HepG2 (cell line): ENCODE data around the gene NACC2. TPM values are rescaled to one million over a fixed set of nuclear protein-coding genes. Genes with fewer than 3 reads are reported as not detected.

Source experiments
- AHR ChIP-seq: IDR thresholded peaks from 2 replicates; pipeline ENCODE4 v1.6.1; 2018; ENCODE audit warnings: missing genetic modification reagents, missing compliant biosample characterization
- ATF7-NPFF ChIP-seq: sonication (generic); formaldehyde crosslinking; IDR thresholded peaks from 2 replicates; pipeline ENCODE4 v1.8.1; 2023; ENCODE audit warnings: mild to moderate bottlenecking, low read depth, missing genetic modification reagents, moderate library complexity
- HDAC6 ChIP-seq: fragments of 200-600 bp; sonication (generic); IDR thresholded peaks from 2 replicates; pipeline ENCODE4 v1.7.0; 2017; ENCODE audit warnings: mild to moderate bottlenecking, antibody characterized with exemption, low read length, low read depth
- JDP2 ChIP-seq: sonication (generic); formaldehyde crosslinking; IDR thresholded peaks from 2 replicates; pipeline ENCODE4 v1.8.1; 2022; ENCODE audit warnings: missing genetic modification reagents, borderline replicate concordance
- KDM3A ChIP-seq: IDR thresholded peaks from 2 replicates; pipeline ENCODE4 v1.6.1; 2018; ENCODE audit warnings: low read depth, missing compliant biosample characterization
- KDM4B ChIP-seq: sonication (generic); formaldehyde crosslinking; IDR thresholded peaks from 2 replicates; pipeline ENCODE4 v1.4.0; 2020; ENCODE audit warnings: missing genetic modification reagents
- NR2F6 ChIP-seq, 2 experiments: IDR thresholded peaks; 2 replicates each; pipeline ENCODE4 v1.6.1; 2016; ENCODE audit warnings: antibody characterized with exemption in 1 of 2, mild to moderate bottlenecking in 1 of 2
- RBAK ChIP-seq: sonication (generic); formaldehyde crosslinking; IDR thresholded peaks from 2 replicates; pipeline ENCODE4 v1.5.1; 2020; ENCODE audit warnings: mild to moderate bottlenecking, missing genetic modification reagents
- THYN1 ChIP-seq: sonication (generic); formaldehyde crosslinking; IDR thresholded peaks from 2 replicates; pipeline ENCODE4 v1.8.1; 2023; ENCODE audit warnings: low read depth, mild to moderate bottlenecking, moderate library complexity, missing genetic modification reagents, borderline replicate concordance
- ZNF225 ChIP-seq: sonication (generic); formaldehyde crosslinking; IDR thresholded peaks from 2 replicates; pipeline ENCODE4 v1.4.0; 2020; ENCODE audit warnings: mild to moderate bottlenecking, missing genetic modification reagents
- ZNF44 ChIP-seq: sonication (generic); formaldehyde crosslinking; IDR thresholded peaks from 2 replicates; pipeline ENCODE4 v1.5.1; 2020; ENCODE audit warnings: mild to moderate bottlenecking, missing genetic modification reagents
- ZNF766 ChIP-seq: sonication (generic); formaldehyde crosslinking; IDR thresholded peaks from 2 replicates; pipeline ENCODE4 v1.5.0; 2020; ENCODE audit warnings: missing genetic modification reagents, borderline replicate concordance
- ZNF776 ChIP-seq: sonication (generic); formaldehyde crosslinking; IDR thresholded peaks from 2 replicates; pipeline ENCODE4 v1.4.0; 2020; ENCODE audit warnings: mild to moderate bottlenecking, missing genetic modification reagents
- ZSCAN9 ChIP-seq: IDR thresholded peaks from 2 replicates; pipeline ENCODE4 v1.6.1; 2016; ENCODE audit warnings: borderline replicate concordance
- polyA plus RNA-seq, 8 experiments: library from polyadenylated mRNA; depleted of rRNA in 3 of 8; stranded (reverse) in 7 of 8; unstranded in 1 of 8; fragments of >200 nt; fragmentation: Illumina TruSeq in 4 of 8; extraction: Trizol in 4 of 8; gene quantifications; 2 replicates each; pipeline versions ENCODE4 v1.2.1 to v1.2.3, GENCODE V29; 2011 to 2016; ENCODE audit warnings: low read depth in 4 of 8, missing spikeins in 1 of 8, mixed read lengths in 1 of 8; ENCODE audit not compliant: insufficient read depth in 1 of 8
- total RNA-seq, 5 experiments: library from RNA; depleted of rRNA; stranded (reverse); fragments of >200 nt; fragmentation: Illumina TruSeq; extraction: Trizol; gene quantifications; 2 replicates each; pipeline ENCODE4 v1.2.3, GENCODE V29; 2016; ENCODE audit warnings: low read depth in 1 of 5
- TF ChIP-seq, protein P1 (sequence below): sonication (generic); formaldehyde crosslinking; IDR thresholded peaks from 2 replicates; pipeline ENCODE4 v1.8.0; 2022; ENCODE audit warnings: mild to moderate bottlenecking, missing genetic modification reagents
- TF ChIP-seq, protein P2 (sequence below), 2 experiments: sonication (generic) in 1 of 2; formaldehyde crosslinking in 1 of 2; IDR thresholded peaks; 2 replicates each; pipeline versions ENCODE4 v1.5.1 to v1.6.1; 2011 to 2020; ENCODE audit warnings: borderline replicate concordance in 1 of 2, low read depth in 1 of 2, low read length in 1 of 2, mild to moderate bottlenecking in 1 of 2, missing genetic modification reagents in 1 of 2, moderate library complexity in 1 of 2
- TF ChIP-seq, protein P3 (sequence below): sonication (generic); formaldehyde crosslinking; IDR thresholded peaks from 2 replicates; pipeline ENCODE4 v1.9.0; 2021; ENCODE audit warnings: missing genetic modification reagents, borderline replicate concordance
- TF ChIP-seq, protein P4 (sequence below): sonication (generic); formaldehyde crosslinking; IDR thresholded peaks from 2 replicates; pipeline ENCODE4 v1.4.0; 2020; ENCODE audit warnings: missing genetic modification reagents
- TF ChIP-seq, protein P5 (sequence below): sonication (generic); formaldehyde crosslinking; IDR thresholded peaks from 2 replicates; pipeline ENCODE4 v1.8.1; 2023; ENCODE audit warnings: mild to moderate bottlenecking, missing genetic modification reagents
- TF ChIP-seq, protein P6 (sequence below): sonication (generic); formaldehyde crosslinking; IDR thresholded peaks from 2 replicates; pipeline ENCODE4 v1.4.0; 2020; ENCODE audit warnings: missing genetic modification reagents, low read depth, mild to moderate bottlenecking, borderline replicate concordance

The NACC2 gene
- total and polyA plus RNA-seq, 2 of the 13 experiments (the other 11 are each of a cell fraction or from before 2014, with no cell fraction given): 5.9 to 12.3 TPM

DNA sequence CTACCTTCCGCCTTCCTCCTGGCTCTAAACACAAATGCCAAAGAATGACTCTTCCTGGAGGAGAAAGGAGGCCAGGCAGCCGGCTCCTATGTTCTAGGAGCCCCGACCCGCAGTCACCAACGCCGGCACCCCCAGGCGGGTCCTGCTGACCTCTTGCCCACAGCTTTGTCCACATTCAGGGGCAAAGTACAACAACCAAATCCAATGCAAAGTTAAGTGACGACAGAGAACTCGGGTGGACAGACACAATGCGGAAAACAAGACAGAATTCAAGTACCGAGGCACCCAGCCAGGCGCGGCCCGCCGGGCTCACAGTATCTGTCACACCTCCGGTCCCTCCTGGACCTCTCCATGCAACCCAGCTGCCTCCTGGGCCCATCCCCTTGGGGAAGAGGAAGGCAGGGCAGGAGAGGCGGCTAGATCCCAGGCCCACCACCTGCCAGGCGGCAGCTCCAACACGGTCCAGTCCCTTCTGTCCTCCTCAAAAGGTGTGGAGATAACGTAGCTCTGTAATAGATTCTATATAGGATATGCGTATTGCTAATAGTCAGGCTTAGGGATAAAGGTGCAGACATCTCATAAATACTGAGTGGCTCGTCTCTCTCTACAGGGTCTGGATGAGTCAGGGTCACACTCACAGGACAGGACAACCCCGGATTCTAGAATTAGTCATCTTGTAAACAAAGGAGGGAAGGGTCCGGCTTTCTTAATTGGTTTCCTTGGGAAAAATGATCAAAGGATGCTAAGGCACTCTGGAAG lies 87.0 kb downstream of the NACC2 start (continued):
- TF ChIP-seq NR2F6 (IDR thresholded peaks at IDR 0.05) (peak; percentile 76), NR2F6 (CRISPR knock-in tag; IDR thresholded peaks at IDR 0.05) (peak; percentile 79), KDM4B (CRISPR knock-in tag) (no peak; the same call in 1 of the 2 replicates), ATF7-NPFF (CRISPR knock-in tag) (no peak), AHR (CRISPR knock-in tag) (no peak), ZNF776 (CRISPR knock-in tag) (no peak), ZNF225 (CRISPR knock-in tag) (no peak), RBAK (CRISPR knock-in tag) (no peak), KDM3A (CRISPR knock-in tag) (no peak), ZSCAN9 (CRISPR knock-in tag) (0 out of 2 replicates have a peak, but pooled peaks have one; percentile 22), ZNF766 (CRISPR knock-in tag) (no peak), THYN1 (CRISPR knock-in tag) (no peak), ZNF44 (no peak), JDP2 (CRISPR knock-in tag) (no peak), HDAC6 (no peak)
- TF ChIP-seq, protein P1, sequence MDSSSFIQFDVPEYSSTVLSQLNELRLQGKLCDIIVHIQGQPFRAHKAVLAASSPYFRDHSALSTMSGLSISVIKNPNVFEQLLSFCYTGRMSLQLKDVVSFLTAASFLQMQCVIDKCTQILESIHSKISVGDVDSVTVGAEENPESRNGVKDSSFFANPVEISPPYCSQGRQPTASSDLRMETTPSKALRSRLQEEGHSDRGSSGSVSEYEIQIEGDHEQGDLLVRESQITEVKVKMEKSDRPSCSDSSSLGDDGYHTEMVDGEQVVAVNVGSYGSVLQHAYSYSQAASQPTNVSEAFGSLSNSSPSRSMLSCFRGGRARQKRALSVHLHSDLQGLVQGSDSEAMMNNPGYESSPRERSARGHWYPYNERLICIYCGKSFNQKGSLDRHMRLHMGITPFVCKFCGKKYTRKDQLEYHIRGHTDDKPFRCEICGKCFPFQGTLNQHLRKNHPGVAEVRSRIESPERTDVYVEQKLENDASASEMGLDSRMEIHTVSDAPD (CRISPR knock-in tag): 0 out of 2 replicates have a peak, but pooled peaks have one; percentile 32
- TF ChIP-seq, protein P2, sequence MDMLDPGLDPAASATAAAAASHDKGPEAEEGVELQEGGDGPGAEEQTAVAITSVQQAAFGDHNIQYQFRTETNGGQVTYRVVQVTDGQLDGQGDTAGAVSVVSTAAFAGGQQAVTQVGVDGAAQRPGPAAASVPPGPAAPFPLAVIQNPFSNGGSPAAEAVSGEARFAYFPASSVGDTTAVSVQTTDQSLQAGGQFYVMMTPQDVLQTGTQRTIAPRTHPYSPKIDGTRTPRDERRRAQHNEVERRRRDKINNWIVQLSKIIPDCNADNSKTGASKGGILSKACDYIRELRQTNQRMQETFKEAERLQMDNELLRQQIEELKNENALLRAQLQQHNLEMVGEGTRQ (IDR thresholded peaks at IDR 0.05; ENCODE audit: low read depth, low read length): no peak
- TF ChIP-seq, protein P2 (CRISPR knock-in tag; IDR thresholded peaks at IDR 0.05; ENCODE audit: borderline replicate concordance): no peak
- TF ChIP-seq, protein P3, sequence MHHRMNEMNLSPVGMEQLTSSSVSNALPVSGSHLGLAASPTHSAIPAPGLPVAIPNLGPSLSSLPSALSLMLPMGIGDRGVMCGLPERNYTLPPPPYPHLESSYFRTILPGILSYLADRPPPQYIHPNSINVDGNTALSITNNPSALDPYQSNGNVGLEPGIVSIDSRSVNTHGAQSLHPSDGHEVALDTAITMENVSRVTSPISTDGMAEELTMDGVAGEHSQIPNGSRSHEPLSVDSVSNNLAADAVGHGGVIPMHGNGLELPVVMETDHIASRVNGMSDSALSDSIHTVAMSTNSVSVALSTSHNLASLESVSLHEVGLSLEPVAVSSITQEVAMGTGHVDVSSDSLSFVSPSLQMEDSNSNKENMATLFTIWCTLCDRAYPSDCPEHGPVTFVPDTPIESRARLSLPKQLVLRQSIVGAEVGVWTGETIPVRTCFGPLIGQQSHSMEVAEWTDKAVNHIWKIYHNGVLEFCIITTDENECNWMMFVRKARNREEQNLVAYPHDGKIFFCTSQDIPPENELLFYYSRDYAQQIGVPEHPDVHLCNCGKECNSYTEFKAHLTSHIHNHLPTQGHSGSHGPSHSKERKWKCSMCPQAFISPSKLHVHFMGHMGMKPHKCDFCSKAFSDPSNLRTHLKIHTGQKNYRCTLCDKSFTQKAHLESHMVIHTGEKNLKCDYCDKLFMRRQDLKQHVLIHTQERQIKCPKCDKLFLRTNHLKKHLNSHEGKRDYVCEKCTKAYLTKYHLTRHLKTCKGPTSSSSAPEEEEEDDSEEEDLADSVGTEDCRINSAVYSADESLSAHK (CRISPR knock-in tag): no peak
- TF ChIP-seq, protein P4, sequence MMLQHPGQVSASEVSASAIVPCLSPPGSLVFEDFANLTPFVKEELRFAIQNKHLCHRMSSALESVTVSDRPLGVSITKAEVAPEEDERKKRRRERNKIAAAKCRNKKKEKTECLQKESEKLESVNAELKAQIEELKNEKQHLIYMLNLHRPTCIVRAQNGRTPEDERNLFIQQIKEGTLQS (CRISPR knock-in tag): no peak
- TF ChIP-seq, protein P5, sequence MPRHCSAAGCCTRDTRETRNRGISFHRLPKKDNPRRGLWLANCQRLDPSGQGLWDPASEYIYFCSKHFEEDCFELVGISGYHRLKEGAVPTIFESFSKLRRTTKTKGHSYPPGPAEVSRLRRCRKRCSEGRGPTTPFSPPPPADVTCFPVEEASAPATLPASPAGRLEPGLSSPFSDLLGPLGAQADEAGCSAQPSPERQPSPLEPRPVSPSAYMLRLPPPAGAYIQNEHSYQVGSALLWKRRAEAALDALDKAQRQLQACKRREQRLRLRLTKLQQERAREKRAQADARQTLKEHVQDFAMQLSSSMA (CRISPR knock-in tag): no peak
- TF ChIP-seq, protein P6, sequence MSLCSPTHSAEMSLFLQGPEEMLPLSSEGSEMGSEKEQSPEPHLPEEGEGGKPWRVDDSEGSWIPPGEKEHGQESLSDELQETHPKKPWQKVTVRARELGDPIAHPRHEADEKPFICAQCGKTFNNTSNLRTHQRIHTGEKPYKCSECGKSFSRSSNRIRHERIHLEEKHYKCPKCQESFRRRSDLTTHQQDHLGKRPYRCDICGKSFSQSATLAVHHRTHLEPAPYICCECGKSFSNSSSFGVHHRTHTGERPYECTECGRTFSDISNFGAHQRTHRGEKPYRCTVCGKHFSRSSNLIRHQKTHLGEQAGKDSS (CRISPR knock-in tag): no peak
